ENCODE results near the gene ETS2.

DNA sequence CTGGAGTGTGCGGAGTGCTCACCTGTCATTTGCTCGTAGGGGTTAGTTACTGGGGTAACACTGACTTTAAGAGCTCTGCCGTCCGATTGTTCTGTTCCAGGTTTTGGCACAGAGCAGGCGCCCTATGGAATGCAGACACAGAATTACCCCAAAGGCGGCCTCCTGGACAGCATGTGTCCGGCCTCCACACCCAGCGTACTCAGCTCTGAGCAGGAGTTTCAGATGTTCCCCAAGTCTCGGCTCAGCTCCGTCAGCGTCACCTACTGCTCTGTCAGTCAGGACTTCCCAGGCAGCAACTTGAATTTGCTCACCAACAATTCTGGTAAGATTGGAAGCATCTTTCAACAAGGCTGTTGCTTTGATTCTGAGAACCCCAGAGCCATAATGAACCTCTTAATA lies 12.6 kb downstream of the ETS2 start:
- no peak for TF ChIP-seq EZH2 (IDR thresholded peaks at IDR 0.05; ENCODE audit: borderline replicate concordance, low read length)
- TF ChIP-seq, protein P1, sequence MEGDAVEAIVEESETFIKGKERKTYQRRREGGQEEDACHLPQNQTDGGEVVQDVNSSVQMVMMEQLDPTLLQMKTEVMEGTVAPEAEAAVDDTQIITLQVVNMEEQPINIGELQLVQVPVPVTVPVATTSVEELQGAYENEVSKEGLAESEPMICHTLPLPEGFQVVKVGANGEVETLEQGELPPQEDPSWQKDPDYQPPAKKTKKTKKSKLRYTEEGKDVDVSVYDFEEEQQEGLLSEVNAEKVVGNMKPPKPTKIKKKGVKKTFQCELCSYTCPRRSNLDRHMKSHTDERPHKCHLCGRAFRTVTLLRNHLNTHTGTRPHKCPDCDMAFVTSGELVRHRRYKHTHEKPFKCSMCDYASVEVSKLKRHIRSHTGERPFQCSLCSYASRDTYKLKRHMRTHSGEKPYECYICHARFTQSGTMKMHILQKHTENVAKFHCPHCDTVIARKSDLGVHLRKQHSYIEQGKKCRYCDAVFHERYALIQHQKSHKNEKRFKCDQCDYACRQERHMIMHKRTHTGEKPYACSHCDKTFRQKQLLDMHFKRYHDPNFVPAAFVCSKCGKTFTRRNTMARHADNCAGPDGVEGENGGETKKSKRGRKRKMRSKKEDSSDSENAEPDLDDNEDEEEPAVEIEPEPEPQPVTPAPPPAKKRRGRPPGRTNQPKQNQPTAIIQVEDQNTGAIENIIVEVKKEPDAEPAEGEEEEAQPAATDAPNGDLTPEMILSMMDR (conservative IDR thresholded peaks at IDR 0.05 in 1 of 2, IDR thresholded peaks at IDR 0.05 in 1 of 2; ENCODE audit: extremely low read depth in 1 of 2, insufficient read depth in 1 of 2, low read depth in 1 of 2, low read length in 2 of 2), result no peak

Measured in mammary epithelial cell (primary cell).